ENCODE measurements around the gene SHANK1. TPM values are rescaled to one million over a fixed set of nuclear protein-coding genes. Genes with fewer than 3 reads are reported as not detected.

The SHANK1 gene
- total RNA-seq, 2 experiments from 2014 or later: 0.03 to 13.1 TPM

DNA sequence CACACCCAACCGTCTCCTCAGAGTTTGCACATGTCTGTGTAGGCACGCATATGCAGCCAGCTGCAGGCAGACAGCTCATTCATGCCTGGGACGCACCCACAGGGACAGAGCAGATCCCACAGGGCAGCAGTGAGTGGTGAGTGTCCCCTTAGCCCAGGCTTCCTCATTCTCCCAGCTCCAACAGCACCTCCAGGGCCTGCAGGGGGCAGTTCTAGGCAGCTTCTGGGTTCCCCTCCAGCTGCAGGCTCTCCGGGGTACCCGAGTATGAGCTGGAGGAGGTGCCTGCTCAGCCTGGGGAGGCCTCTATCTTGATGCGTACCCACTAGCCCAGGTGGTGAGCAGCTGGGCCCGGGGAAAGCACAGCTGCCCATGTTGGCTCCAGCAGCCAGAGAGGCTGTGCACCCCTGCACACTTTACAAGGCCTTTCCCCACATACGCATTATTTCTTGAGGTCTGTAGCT is 1.3 kb upstream of the SHANK1 start:
- CTCF ChIA-PET (ENCODE audit: unreplicated experiment): no interaction called here
- TF ChIP-seq CTCF (conservative IDR thresholded peaks at IDR 0.05; ENCODE audit: low read length) (0 out of 2 replicates have a peak, but pooled peaks have one; percentile 18), EZH2phosphoT487 (IDR thresholded peaks at IDR 0.05; ENCODE audit: borderline replicate concordance, low read depth, low read length) (no peak)
- BruUV-seq (replicated peaks): no TSS peak
- Histone ChIP-seq H3K9me2 (ENCODE audit: insufficient read depth, low read length) (no peaks in the 10 kb centered on the region), H4K20me1 (ENCODE audit: insufficient read depth, low read length) (no peaks in the 10 kb centered on the region), H3K4me2 (ENCODE audit: low read length) (no peak overlapping the region), H3K79me2 (ENCODE audit: insufficient read depth, low read depth, low read length) (no peaks in the 10 kb centered on the region), H3K4me1 (ENCODE audit: insufficient read depth, low read length, poor library complexity, severe bottlenecking) (peaks cover 26% of the 10 kb centered on the region), H3K9me3 (ENCODE audit: low read length) (no peaks in the 10 kb centered on the region), H3K36me3 (ENCODE audit: insufficient read depth, low read length) (no peaks in the 10 kb centered on the region), H3K27ac (ENCODE audit: low read depth, low read length, poor library complexity, severe bottlenecking) (no peak overlapping the region), H3K4me3 (ENCODE audit: low read depth, low read length, poor library complexity, severe bottlenecking) (no peak overlapping the region), H2AFZ (ENCODE audit: low read length) (no peak overlapping the region)
- POLR2A ChIA-PET: no interaction called here
- no peak for DNase-seq (ENCODE audit: low spot score)
- intact Hi-C loops (cut with micrococcal nuclease; ENCODE audit: unreplicated experiment): no loop called here

GRCh38 chr19:50720181-50720920 is 749 bp upstream of the SHANK1 start:
- DNase-seq (ENCODE audit: low spot score): peak; percentile 41
- intact Hi-C loops (cut with micrococcal nuclease; ENCODE audit: unreplicated experiment): no loop called here
- no TSS peak for BruUV-seq (replicated peaks)
- TF ChIP-seq EZH2phosphoT487 (IDR thresholded peaks at IDR 0.05; ENCODE audit: borderline replicate concordance, low read depth, low read length): no peak
- no peaks in the 10 kb centered on the region for H3K9me2 ChIP-seq (ENCODE audit: insufficient read depth, low read length)
- H3K4me2 ChIP-seq (ENCODE audit: low read length): peak overlapping the region; percentile 26; the same call in 1 of the 2 replicates
- no peaks in the 10 kb centered on the region for H3K9me3 ChIP-seq (ENCODE audit: low read length)
- POLR2A ChIA-PET: no interaction called here
- H3K4me3 ChIP-seq (ENCODE audit: low read depth, low read length, poor library complexity, severe bottlenecking): no peak overlapping the region
- no peak overlapping the region for H2AFZ ChIP-seq (ENCODE audit: low read length)
- peaks cover 21% of the 10 kb centered on the region for H3K4me1 ChIP-seq (ENCODE audit: insufficient read depth, low read length, poor library complexity, severe bottlenecking)
- CTCF ChIA-PET (ENCODE audit: unreplicated experiment): no interaction called here
- no peaks in the 10 kb centered on the region for H3K36me3 ChIP-seq (ENCODE audit: insufficient read depth, low read length)
- H3K79me2 ChIP-seq (ENCODE audit: insufficient read depth, low read depth, low read length): no peaks in the 10 kb centered on the region
- H3K27ac ChIP-seq (ENCODE audit: low read depth, low read length, poor library complexity, severe bottlenecking): no peak overlapping the region
- no peaks in the 10 kb centered on the region for H4K20me1 ChIP-seq (ENCODE audit: insufficient read depth, low read length)

- Histone ChIP-seq H3K4me3 (ENCODE audit: low read depth, low read length, poor library complexity, severe bottlenecking) (no peak overlapping the region), H3K9me3 (ENCODE audit: low read length) (no peaks in the 10 kb centered on the region), H3K36me3 (ENCODE audit: insufficient read depth, low read length) (no peaks in the 10 kb centered on the region), H3K4me1 (ENCODE audit: insufficient read depth, low read length, poor library complexity, severe bottlenecking) (peaks cover 21% of the 10 kb centered on the region), H3K4me2 (ENCODE audit: low read length) (0 out of 2 replicates have a peak overlapping the region, but pooled peaks have one; percentile 55), H3K79me2 (ENCODE audit: insufficient read depth, low read depth, low read length) (no peaks in the 10 kb centered on the region), H2AFZ (ENCODE audit: low read length) (no peak overlapping the region), H4K20me1 (ENCODE audit: insufficient read depth, low read length) (no peaks in the 10 kb centered on the region), H3K9me2 (ENCODE audit: insufficient read depth, low read length) (no peaks in the 10 kb centered on the region), H3K27ac (ENCODE audit: low read depth, low read length, poor library complexity, severe bottlenecking) (no peak overlapping the region)
- TF ChIP-seq CTCF (conservative IDR thresholded peaks at IDR 0.05; ENCODE audit: low read length) (no peak), EZH2phosphoT487 (IDR thresholded peaks at IDR 0.05; ENCODE audit: borderline replicate concordance, low read depth, low read length) (no peak)
- no peak for DNase-seq (ENCODE audit: low spot score)
- ChIA-PET CTCF (ENCODE audit: unreplicated experiment) (no interaction called here), POLR2A (no interaction called here)
- no TSS peak for BruUV-seq (replicated peaks)
- intact Hi-C loops (cut with micrococcal nuclease; ENCODE audit: unreplicated experiment): no loop called here
These were observed 525 bp downstream of the SHANK1 start for GRCh38 chr19:50719119-50719435.

Measured in OCI-LY7 (cell line).